Measurements from ENCODE around the gene POLR1A. TPM values are rescaled to one million over a fixed set of nuclear protein-coding genes. Genes with fewer than 3 reads are reported as not detected.

The POLR1A gene
- total and polyA plus RNA-seq, 2 of the 13 experiments (the other 11 are each of a cell fraction or from before 2014, with no cell fraction given): 7.2 to 39.9 TPM

- TF ChIP-seq ZSCAN21 (CRISPR knock-in tag; IDR thresholded peaks at IDR 0.05; ENCODE audit: borderline replicate concordance) (no peak), ZNF331 (CRISPR knock-in tag; IDR thresholded peaks at IDR 0.05) (no peak), ZNF503 (CRISPR knock-in tag; IDR thresholded peaks at IDR 0.05) (no peak), ZBTB3 (CRISPR knock-in tag; IDR thresholded peaks at IDR 0.05; ENCODE audit: borderline replicate concordance, low read depth) (no peak), ZBTB37 (CRISPR knock-in tag; IDR thresholded peaks at IDR 0.05) (no peak), ZBTB44 (CRISPR knock-in tag; IDR thresholded peaks at IDR 0.05) (no peak), ESRRA (CRISPR knock-in tag; IDR thresholded peaks at IDR 0.05; ENCODE audit: low read depth) (no peak; the same call in 1 of the 2 replicates), ZNF841 (CRISPR knock-in tag; IDR thresholded peaks at IDR 0.05; ENCODE audit: borderline replicate concordance) (no peak), DMTF1 (CRISPR knock-in tag; IDR thresholded peaks at IDR 0.05) (no peak), HOXA5 (CRISPR knock-in tag; IDR thresholded peaks at IDR 0.05) (peak; percentile 77), NR1H2 (CRISPR knock-in tag; IDR thresholded peaks at IDR 0.05; ENCODE audit: borderline replicate concordance, low read depth) (no peak), BHLHE40 (IDR thresholded peaks at IDR 0.05; ENCODE audit: low read length) (no peak), SMAD1 (CRISPR knock-in tag; IDR thresholded peaks at IDR 0.05; ENCODE audit: borderline replicate concordance, low read depth) (no peak), ERF (CRISPR knock-in tag; IDR thresholded peaks at IDR 0.05) (no peak; the same call in 1 of the 2 replicates), ZMYM3 (CRISPR knock-in tag; IDR thresholded peaks at IDR 0.05) (no peak), ZZZ3 (CRISPR knock-in tag; IDR thresholded peaks at IDR 0.05; ENCODE audit: borderline replicate concordance) (no peak), HNF4A (CRISPR knock-in tag; IDR thresholded peaks at IDR 0.05) (no peak), CREB1 (IDR thresholded peaks at IDR 0.05) (no peak), CREB1 (CRISPR knock-in tag; IDR thresholded peaks at IDR 0.05) (no peak), ZKSCAN1 (IDR thresholded peaks at IDR 0.05; ENCODE audit: low read length) (no peak), SMC3 (IDR thresholded peaks at IDR 0.05; ENCODE audit: low read length) (no peak), CREB3 (CRISPR knock-in tag; IDR thresholded peaks at IDR 0.05) (no peak; the same call in 1 of the 2 replicates)
Observed at GRCh38 chr2:86105252-86105968, at the start of gene POLR1A (continued).
